SK-N-MC (cell line): ENCODE measurements around the gene PRKAR2B.

Experiments
- DNase-seq: peaks from one replicate; pipeline ENCODE4 v3.0.0-alpha.2; 2011; ENCODE audit warnings: low read depth, low spot score
- H3K27ac ChIP-seq: fragments of 200-600 bp; sonication (generic); 2 replicates; pipeline ENCODE4 v1.5.1; 2016; ENCODE audit warnings: mixed run types
- H3K36me3 ChIP-seq: fragments of 200-600 bp; sonication (generic); 2 replicates; pipeline ENCODE4 v1.6.1; 2017; ENCODE audit warnings: antibody characterized with exemption, low read length, mixed read lengths; ENCODE audit not compliant: insufficient read depth
- H3K4me3 ChIP-seq: fragments of 200-600 bp; sonication (generic); 2 replicates; pipeline ENCODE4 v1.5.1; 2016
- H3K9ac ChIP-seq: fragments of 200-600 bp; sonication (generic); 2 replicates; pipeline ENCODE4 v1.8.0; 2017; ENCODE audit warnings: mixed run types, mixed read lengths; ENCODE audit not compliant: insufficient read length
- H3K9me3 ChIP-seq: fragments of 200-600 bp; sonication (generic); 2 replicates; pipeline ENCODE4 v1.6.1; 2017; ENCODE audit warnings: low read depth, mild to moderate bottlenecking, antibody characterized with exemption, low read length, moderate library complexity, mixed read lengths
- EZH2 ChIP-seq: fragments of 200-600 bp; sonication (generic); IDR thresholded peaks from one replicate; pipeline ENCODE4 v1.6.1; 2017; ENCODE audit warnings: antibody characterized with exemption
- FOXP2 ChIP-seq: optimal IDR thresholded peaks from 2 replicates; pipeline ENCODE3; 2011; ENCODE audit warnings: mild to moderate bottlenecking, moderate library complexity; ENCODE audit not compliant: insufficient read depth; ENCODE audit errors: extremely low read length, control extremely low read depth
- POLR2AphosphoS5 ChIP-seq: IDR thresholded peaks from 2 replicates; pipeline ENCODE4 v1.6.1; 2012; ENCODE audit warnings: mild to moderate bottlenecking, low read depth, low read length, borderline replicate concordance

The PRKAR2B gene

GRCh38 chr7:107100824-107101223 is 56.3 kb downstream of the PRKAR2B start:
- Histone ChIP-seq H3K9me3 (no peaks in the 10 kb centered on the region), H3K27ac (no peak overlapping the region), H3K9ac (no peak overlapping the region), H3K4me3 (no peak overlapping the region), H3K36me3 (no peaks in the 10 kb centered on the region)
- TF ChIP-seq POLR2AphosphoS5 (no peak), FOXP2 (no peak), EZH2 (no peak)
- no peak for DNase-seq

GRCh38 chr7:107103369-107103768 is 58.9 kb downstream of the PRKAR2B start:
- Histone ChIP-seq H3K27ac (no peak overlapping the region), H3K4me3 (no peak overlapping the region), H3K9me3 (no peaks in the 10 kb centered on the region), H3K9ac (no peak overlapping the region), H3K36me3 (no peaks in the 10 kb centered on the region)
- TF ChIP-seq POLR2AphosphoS5 (no peak), FOXP2 (no peak), EZH2 (no peak)
- DNase-seq, result no peak

- Histone ChIP-seq H3K27ac (no peak overlapping the region), H3K36me3 (no peaks in the 10 kb centered on the region), H3K9ac (no peak overlapping the region), H3K9me3 (no peaks in the 10 kb centered on the region), H3K4me3 (no peak overlapping the region)
- TF ChIP-seq EZH2, result no peak
- TF ChIP-seq POLR2AphosphoS5, result no peak
- no peak for TF ChIP-seq FOXP2
- DNase-seq, result no peak
Measured at GRCh38 chr7:107104801-107105200, 60.3 kb downstream of the PRKAR2B start.

- no peak for DNase-seq
- Histone ChIP-seq H3K9ac (no peak overlapping the region), H3K4me3 (no peak overlapping the region), H3K27ac (no peak overlapping the region), H3K9me3 (no peaks in the 10 kb centered on the region), H3K36me3 (no peaks in the 10 kb centered on the region)
- TF ChIP-seq FOXP2 (no peak), POLR2AphosphoS5 (no peak), EZH2 (no peak)
Measured at GRCh38 chr7:107105591-107106245, 61.2 kb downstream of the PRKAR2B start.

GRCh38 chr7:107108793-107109371 is 64.4 kb downstream of the PRKAR2B start:
- no peak for TF ChIP-seq FOXP2
- no peak for TF ChIP-seq EZH2
- no peak for TF ChIP-seq POLR2AphosphoS5
- no peak overlapping the region for H3K4me3 ChIP-seq
- H3K9ac ChIP-seq, result no peak overlapping the region
- no peak overlapping the region for H3K27ac ChIP-seq
- H3K36me3 ChIP-seq, result no peaks in the 10 kb centered on the region
- no peaks in the 10 kb centered on the region for H3K9me3 ChIP-seq
- no peak for DNase-seq

GRCh38 chr7:107109955-107110354 is 65.5 kb downstream of the PRKAR2B start:
- Histone ChIP-seq H3K36me3 (no peaks in the 10 kb centered on the region), H3K27ac (no peak overlapping the region), H3K4me3 (no peak overlapping the region), H3K9ac (no peak overlapping the region), H3K9me3 (no peaks in the 10 kb centered on the region)
- TF ChIP-seq EZH2, result no peak
- no peak for TF ChIP-seq FOXP2
- no peak for TF ChIP-seq POLR2AphosphoS5
- no peak for DNase-seq

- TF ChIP-seq FOXP2, result no peak
- TF ChIP-seq POLR2AphosphoS5, result no peak
- no peak for TF ChIP-seq EZH2
- no peak overlapping the region for H3K27ac ChIP-seq
- H3K9me3 ChIP-seq, result no peaks in the 10 kb centered on the region
- H3K4me3 ChIP-seq, result no peak overlapping the region
- no peaks in the 10 kb centered on the region for H3K36me3 ChIP-seq
- no peak overlapping the region for H3K9ac ChIP-seq
- no peak for DNase-seq
Measured at GRCh38 chr7:107111196-107111595, 66.7 kb downstream of the PRKAR2B start.

GRCh38 chr7:107113866-107114265 is 69.4 kb downstream of the PRKAR2B start:
- H3K9ac ChIP-seq, result no peak overlapping the region
- H3K27ac ChIP-seq, result no peak overlapping the region
- DNase-seq, result no peak
- TF ChIP-seq POLR2AphosphoS5 (no peak), EZH2 (no peak), FOXP2 (no peak)
- no peak overlapping the region for H3K4me3 ChIP-seq
- H3K36me3 ChIP-seq, result no peaks in the 10 kb centered on the region
- H3K9me3 ChIP-seq, result no peaks in the 10 kb centered on the region

GRCh38 chr7:107115114-107115513 is 70.6 kb downstream of the PRKAR2B start:
- TF ChIP-seq FOXP2, result no peak
- TF ChIP-seq EZH2, result no peak
- no peak for TF ChIP-seq POLR2AphosphoS5
- Histone ChIP-seq H3K9me3 (no peaks in the 10 kb centered on the region), H3K36me3 (no peaks in the 10 kb centered on the region), H3K27ac (no peak overlapping the region), H3K4me3 (no peak overlapping the region), H3K9ac (no peak overlapping the region)
- DNase-seq, result no peak
